ENCODE data around the gene KCNQ1.

KCNQ1 gene

DNA sequence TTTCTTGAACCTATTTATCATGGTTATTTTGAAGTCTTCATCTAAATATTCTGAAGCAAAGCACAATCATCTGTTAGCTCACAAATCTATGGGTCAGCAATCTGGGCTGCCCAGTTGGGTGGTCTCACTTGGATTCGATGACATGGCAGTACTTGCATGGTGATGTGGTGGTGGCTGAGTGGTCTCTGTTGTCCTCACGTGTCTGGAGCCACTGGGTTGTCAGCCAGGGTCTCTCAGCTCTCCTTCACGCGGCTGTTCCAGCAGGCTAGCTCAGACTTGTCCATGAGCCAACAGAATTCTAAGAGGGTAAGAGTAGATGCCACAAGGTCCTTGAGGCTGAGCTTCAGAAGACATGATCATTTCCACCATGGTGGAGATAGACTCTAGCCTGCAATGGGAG, 321.4 kb downstream of the KCNQ1 start:
- no peak for DNase-seq (ENCODE audit: low spot score)

DNA sequence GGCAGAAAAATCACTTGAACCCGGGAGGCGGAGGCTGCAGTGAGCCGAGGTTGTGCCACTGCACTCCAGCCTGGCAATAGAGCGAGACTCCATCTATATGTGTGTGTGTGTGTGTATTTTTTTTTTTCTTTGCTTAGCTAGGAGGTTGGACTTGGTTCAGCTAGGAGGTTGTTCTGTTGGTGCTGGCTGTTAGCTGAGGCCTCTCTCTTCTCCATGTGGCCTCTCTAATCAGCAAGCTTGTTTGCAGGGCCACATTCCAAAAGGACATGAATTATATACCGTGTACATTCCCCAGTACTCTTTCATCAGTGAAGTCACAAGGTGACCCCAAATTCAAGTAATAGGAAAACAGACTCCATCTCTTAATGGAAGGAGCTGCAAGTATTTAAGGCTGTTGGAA, 322.3 kb downstream of the KCNQ1 start:
- no peak for DNase-seq (ENCODE audit: low spot score)

DNA sequence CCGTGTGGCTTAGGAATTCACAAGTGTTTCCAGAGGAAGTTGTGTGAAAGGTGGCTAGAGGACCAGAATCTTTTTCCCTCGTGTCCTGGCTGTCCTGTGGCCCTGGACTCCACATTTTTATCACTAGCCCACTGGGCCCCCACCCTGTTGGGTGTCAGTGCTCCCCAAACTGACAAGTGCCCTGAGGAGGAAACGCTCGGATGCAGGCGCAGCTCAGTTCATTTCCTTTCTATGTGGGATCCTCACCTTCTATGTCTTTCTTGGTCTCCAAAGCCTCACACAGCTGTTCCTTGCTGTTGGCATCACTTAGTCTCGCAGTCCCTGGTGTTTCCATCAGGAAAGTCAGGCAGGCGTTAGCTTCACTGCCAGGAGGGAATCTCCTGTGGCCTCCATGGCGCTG, 323.0 kb downstream of the KCNQ1 start:
- no peak for DNase-seq (ENCODE audit: low spot score)

DNA sequence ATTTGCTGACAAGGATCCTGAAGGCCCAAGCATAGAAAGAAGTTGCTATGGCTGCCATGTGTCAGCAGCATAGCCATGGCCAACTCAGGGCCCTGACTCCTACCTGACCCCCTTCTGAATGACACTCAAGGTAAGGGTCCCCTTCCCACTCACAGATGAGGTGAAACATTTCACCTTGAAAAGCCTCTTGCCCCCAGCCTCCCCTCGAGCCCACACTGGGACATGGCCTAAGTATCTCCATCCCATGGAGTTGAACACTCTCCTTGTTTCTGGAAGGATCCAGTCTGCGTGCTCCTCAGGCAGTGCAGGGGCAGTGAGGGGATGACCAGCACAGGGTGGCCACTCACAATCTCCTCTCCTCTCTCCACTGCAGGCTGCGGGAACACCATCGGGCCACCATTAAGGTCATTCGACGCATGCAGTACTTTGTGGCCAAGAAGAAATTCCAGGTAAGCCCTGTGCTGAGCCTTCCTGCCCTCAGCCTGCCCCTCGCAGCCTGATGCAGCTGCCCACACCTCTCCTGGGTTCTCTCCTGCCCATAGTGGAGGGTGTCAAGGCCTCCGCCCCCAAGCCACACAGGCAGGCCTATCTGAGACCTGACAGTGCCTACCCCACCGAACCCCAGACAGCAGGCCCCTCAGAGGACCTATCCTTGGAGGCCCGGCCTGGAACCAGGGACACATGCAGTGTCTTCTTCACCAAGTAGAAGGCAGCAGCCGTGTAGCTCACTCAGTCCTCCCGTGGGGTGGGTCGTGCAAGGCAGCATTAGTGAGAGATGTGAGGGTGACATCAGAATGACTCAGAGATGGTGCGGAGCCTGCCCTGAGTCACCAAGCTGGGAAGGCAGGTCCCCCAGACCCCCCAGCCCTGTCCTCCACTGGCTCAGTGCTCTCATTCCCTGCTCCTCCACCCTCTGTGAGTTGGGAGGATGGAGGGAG, 323.9 kb downstream of the KCNQ1 start:
- DNase-seq (ENCODE audit: low spot score) = peak; percentile 92

DNA sequence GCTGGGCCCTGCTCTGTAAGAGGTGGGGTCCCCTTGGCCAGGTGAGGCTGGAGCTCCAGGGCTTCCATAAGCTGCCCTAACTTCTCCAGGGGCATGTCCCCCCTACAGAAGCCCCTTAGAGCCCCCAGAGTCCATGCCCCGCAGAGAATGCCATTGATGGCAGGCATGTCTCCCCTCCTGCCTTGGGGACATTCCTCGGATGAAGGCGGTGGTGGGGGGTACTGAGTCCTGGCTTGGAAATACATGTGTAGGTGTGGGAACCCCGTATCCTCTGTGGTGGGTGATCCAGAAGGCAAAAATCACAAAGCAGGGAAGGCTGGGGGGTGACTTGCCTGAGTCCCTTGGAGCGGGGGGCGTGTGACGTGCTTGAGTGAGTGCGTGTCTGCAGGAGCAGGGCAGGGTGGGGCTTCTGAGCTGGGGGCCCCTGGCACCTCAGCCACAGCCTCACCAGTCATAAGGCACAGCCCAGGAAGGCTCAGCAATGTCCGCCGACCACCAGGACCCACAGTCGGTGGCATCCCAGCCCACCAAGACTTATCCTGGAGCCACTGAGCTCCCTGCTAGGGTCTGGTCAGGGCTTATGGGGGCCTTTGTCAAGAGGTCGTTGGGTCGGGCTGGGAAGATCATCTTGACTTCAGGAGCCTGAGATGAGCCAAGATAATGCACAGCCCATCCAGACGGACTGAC, 324.7 kb downstream of the KCNQ1 start:
- DNase-seq (ENCODE audit: low spot score) = no peak

DNA sequence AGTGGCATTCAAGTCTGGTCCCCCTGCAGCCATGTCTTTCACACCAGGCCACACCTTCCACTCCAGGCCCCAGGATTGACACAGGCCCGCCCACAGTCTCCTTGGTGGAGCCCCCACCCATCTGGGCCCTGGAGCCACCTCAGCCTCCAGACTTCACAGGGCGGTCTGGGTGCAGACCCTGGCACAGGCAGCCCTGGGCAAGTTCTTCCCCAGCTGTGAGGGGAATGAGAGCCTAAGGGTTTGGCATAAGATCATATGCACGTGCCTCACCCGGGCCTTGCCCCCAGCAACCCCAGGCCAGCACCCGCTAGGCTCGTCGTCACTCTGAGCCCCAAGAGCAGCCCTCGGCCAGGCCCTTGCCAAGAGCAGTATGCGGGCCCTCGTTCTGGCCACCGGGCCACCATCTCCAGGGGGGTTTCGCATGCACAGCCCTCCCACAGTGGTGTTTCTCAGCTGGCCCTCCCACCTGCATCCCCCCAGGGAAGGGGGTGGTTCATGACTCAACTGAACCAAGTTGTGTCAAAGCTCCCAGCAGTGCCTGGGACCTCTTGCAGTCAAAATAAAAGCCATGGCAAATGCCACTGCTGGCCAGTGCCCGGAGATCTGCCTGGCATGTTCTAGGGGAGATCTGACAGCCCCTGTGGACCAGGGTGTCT, 325.4 kb downstream of the KCNQ1 start:
- no peak for DNase-seq (ENCODE audit: low spot score)

DNA sequence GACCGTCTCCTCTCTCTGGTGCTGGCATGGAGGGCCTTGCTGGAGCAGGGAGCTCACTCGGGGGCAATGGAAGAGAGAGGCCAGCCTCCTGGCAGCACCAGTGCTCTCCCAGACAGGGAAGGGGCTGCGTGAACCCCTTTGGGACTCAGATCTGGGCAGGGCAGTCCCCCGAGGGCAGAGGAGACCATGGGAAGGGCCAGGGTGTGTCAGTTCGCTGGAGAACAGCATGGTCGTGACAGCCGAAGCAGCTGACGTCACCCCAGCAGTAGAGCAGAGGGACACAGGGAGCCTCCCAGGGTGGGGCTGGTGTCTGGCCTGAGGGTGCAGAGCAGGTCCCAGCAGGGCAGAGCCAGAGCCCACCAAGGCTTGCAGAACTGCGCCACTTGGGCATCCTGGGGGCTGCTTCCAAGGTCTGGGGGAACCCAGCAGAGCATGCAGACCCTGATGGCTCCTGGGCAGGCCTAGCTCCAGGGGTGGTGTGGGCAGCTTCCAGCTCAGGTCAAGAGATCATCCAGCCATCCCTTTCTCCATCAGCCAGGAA, 326.0 kb downstream of the KCNQ1 start:
- no peak for DNase-seq (ENCODE audit: low spot score)

DNA sequence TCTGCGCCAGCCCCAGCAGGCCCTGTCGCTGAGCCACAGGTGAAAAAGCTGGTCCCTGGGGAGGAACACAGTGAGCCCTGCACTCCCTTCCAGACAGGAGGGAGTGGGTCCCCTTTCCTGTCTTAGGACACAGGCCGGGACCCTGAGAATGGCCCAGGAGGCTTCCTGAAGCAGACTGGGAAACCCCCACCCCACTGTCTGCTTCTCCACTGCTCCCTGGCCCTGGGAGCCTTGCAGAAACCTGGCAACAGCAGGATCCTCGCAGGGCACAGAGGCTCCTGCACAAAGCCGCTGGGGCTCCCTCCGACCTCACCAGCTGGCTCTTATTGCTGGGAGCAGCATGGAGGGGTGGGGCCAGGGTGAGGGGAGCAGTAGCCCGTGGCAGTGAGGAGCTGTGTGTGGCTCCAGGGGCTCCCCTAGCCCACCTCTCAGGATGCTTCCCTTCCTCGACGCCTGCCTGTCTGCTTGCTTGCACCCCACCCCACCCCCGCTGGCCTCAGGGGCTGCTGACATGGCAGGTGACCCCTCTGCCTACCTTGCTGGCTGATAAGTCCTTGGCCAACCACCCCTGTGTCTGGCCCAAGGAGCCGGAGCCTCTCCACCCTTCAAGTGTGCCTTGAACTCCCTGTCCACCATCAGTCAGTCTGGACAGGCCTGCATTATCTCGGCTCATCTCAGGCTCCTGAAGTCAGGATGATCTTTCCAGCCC, 327.1 kb downstream of the KCNQ1 start:
- DNase-seq (ENCODE audit: low spot score) = no peak

DNA sequence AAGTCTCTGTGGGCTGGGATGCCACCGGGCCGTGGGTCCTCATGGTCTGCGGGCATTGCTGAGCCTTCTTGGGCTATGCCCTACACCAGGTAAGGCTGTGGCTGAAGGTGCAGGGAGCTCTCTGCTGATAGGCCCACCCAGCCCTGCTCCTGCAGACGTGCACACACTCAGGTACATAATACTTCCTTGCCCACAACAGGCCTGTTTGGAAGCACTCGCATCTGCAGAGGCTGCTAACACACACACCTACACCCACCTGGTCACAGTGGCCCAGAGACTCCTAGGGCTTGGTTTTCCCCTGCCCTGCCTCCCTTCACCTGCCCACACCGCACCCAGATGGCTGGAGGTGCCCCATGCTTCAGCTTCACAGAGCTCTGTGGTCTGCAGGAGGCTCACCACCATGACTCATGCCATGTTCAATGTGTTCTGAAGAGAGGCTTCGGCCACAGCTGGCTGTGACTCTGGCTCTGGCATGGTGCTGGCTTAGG, 327.8 kb downstream of the KCNQ1 start:
- peak; percentile 80 for DNase-seq (ENCODE audit: low spot score)

DNA sequence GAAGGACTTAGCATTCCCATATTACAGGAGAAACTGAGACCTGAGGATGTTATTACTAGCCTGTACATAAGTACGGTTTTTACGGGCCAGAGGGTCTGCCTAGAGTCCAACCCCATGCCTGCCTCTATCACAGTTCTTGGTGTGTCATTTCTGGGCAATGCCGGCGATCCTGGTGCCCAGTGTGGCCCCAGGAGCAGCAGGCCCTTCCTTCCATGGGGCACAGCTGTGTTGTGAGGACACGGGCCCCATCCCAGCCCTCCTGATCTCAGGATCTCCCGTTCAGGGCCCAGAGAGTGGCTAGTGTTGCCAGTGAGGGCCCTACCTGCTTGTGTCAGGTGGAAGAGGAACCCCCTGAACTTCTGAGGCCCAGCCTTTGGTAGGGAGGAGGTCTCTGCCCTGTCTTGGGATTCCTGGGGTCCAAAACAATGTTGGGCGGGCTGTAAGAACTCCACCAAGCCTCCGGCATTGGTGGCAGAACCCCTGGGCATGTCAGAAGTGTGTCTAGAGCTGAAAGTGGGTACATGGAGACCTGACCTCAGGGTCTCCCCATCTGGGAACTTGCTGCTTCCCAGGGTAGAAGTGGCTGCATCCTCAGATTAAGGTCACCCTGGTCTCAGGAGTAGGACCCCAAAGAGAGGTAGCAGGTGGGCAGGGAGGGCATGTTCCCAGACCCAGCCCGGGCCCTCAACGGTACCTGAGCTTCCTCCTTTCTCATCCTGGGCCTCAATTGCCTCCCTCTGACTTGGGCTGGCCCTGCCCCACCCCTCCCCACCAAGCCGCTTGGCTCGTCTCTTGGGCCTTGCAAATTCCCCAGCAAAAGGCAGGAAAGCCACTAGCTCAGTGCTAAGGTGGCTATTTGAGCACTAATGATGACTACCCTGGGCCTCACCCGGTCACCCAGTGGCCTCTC, 329.6 kb downstream of the KCNQ1 start:
- no peak for DNase-seq (ENCODE audit: low spot score)

DNA sequence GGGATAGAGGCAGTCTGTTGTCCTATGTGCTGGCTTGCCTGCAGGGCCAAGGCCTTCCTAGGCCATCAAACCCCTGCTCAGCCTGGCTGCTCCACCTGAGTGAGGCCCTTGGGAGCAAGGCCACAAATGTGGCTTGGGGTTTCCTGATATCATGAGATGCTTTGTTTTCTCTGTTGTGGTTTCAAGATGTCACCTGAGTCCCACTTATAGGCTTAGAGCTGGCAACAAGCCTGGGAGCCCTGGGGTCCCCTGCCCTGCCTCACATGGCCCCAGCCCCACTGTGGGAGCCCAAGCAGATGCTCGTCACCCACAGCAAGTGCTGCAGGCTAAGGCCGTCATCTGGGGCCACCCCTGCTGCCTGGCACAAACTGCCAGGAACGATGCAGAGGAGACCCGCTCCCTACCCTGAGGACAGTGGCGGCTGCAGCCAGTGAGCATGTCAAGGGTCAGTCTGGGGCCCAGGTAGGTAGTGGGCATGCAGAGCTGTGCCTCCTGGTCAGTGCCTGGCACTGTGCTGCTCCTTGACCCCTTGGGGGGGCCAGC, 330.3 kb downstream of the KCNQ1 start:
- DNase-seq (ENCODE audit: low spot score) = no peak

DNA sequence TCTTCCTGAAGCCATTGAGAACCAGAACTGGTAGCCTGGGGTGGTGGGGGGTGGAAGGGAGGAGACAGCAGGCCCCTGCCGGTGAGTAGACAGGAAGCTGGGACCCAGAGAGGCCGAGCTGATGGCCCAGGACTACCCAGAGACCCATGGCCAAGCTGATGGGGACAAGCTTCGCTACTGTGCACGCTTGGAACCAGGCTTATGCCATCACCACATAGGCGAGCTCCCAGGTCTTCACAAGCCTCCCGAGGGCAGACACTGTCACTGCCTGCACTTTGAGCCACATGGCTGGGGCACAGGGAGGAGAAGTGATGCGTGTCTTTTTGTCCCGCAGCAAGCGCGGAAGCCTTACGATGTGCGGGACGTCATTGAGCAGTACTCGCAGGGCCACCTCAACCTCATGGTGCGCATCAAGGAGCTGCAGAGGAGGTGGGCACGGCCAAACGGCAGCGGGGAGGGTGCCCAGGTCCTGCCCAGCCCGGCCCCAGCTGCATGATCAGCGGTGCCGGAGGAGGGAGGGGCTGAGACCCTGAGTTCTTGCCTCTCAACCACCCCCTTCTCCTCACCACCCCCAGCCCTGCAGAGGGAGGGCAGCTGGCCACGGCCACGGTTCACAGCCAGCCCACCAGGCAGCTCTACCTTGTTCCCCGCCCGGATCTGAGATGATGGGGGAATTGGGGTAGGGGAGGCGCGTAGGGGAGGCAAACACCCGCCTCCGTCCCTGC, 331.0 kb downstream of the KCNQ1 start:
- DNase-seq (ENCODE audit: low spot score) = no peak

DNA sequence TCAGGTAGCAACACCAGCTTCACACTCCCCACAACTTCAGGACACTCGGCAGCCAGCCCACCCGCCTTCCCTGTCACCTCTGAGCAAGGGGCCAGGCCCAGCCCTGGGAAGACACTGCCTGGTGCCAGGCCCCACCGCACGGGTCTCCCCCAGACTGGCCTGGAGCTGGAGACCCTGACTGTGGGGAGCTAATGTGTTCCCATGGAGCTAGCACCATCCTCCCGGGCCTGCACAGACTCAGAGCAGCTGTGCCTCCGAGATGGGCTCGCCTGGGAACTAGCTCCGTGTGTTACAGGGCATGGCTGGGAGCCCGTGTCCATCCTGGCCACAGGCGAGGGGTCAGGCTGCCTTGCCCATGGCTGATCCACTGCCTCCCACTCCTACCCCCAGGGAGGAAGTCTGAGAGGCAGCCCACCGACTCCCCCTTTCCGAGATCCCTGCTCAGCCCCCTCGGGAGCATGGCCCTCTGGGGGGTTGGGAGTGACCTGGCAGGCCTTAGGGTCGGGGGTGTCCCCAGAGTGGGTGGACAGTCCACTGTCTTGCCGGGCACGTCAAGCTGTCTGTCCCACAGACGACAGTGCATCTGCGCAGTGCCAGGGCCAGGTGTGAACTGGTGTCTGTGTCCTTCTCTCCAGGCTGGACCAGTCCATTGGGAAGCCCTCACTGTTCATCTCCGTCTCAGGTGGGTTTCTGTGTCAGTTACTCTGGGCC, 331.7 kb downstream of the KCNQ1 start:
- no peak for DNase-seq (ENCODE audit: low spot score)

DNA sequence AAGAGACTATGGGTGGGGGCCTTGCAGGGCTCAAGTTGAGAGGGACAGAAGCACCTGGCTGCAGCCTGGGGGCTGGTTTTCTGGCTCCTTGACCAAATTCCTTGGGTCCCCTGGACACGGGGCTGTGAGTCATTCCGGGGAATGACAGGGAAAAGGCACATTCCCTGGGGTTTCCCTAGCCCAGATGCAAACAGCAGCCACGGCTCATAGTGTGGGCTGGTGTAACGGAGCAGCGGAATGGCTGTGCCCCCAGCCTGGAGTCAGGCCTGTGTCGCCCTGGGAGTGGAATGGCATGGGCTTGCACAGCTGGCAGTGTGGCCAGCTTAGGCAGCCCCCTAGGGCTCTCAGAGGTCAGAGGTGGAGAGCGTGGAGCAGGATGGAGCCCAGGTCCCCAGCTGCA, 332.6 kb downstream of the KCNQ1 start:
- peak; percentile 65 for DNase-seq (ENCODE audit: low spot score)

DNA sequence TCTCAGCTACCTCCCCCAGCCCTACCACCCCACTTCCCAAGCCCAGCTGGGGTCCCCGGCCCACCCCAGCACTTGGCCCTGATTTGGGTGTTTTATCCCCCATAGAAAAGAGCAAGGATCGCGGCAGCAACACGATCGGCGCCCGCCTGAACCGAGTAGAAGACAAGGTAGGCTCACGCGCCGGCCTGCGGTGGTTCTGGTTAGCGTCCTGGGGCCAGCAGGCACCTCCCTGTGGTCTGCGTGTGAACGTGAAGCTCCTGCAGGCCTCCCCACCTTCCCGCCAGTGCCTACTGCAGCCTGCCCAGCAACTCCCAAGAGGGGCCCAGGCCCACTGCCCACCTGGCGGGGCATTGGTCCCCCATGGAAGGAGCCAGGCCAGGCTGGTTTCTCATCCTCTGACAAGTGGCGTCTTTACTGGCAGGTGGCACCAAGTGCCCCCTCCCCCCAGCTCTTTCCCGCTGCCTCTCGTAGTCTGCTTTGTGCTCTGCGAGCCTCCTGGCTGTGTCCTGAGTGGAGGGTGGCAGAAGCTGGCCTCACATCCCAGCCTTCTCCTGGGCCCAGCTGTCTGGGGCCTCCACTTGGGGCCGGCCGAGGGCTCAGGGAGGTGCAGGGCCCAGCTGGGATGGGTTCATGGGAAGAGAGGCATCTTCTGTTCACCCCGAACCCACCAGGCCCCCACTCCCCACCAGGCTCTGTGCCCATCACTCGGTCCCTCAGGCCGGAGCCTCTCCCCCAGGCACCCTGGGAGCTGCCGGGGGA, 333.2 kb downstream of the KCNQ1 start:
- no peak for DNase-seq (ENCODE audit: low spot score)

DNA sequence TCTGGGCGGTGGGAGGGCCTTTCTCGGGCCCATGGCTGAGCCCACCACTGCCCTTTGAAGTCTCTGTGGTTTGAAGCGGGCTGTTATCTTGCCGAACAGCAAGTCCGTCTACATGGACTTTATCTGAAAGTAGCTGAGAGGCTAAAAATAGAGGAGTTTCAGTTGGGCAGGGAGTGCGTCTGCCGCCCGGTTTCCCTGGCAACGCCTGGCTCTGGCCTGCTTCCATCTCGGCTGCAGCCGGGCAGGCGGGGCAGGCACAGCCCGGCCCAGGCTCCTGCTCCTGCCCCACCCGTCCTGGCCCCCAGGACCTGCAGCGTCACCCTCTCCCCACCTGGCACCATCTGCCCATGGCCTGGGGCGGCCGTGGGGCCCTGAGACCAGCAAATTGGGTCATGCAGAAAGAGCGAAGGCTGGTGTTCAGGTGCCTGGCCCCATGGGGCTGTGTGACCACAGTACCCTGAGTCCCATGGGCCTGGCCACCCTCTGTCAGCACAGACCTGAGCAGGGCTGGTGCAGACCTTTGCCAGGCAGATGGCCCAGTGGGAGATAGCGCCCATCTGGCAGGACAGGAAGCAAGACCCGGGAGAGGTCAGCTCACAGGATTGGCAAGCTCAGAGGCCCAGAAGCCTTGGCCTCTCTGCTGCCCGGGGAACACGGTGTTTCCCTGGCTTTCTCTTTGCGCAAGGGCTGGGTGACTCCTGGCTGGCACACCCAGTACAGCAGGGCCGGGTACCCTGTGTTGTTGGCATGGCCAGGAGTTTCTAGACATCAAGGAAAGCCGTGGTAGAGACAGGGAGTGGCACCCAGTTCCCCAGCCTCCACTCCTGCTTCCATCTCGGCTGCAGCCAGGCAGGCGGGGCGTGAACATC, 334.1 kb downstream of the KCNQ1 start:
- DNase-seq (ENCODE audit: low spot score) = peak; percentile 90

DNA sequence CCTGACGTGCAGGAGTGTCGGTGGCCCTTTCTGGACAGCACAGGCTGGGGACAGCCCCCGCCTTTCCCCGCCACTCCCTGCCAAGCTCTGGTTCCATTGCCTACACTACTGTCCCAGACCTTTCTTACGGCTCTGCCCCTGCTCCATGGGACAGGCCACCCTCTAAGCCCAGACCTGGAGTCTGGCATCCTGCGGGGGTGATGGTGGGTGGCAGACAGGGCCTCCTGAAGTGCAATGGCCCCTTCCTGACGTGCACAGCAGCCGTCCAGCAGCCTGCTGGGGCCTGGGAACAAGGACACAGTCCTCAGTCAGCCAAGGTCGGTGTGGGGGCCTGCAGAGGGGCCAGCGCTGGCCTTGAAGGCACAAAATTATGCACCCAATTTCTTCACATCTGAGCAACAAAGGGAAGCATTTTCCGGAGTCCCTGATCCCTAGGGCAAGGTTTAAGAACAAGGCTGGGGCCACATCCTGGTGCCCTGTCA, 334.7 kb downstream of the KCNQ1 start:
- DNase-seq (ENCODE audit: low spot score) = no peak

Measured in AG08395 (cell line).